Activated gamma-delta T cell treated with Interleukin-2 at 50 U/mL for 16 hours (primary cell): ENCODE measurements around the gene PIM1.
"Not testable (repeated sequence)": the region's sequence is repeated elsewhere in the genome, so short reads cannot be mapped to it uniquely, and the experiment has no call there.

Experiments used
- DNase-seq: peaks from one replicate; pipeline ENCODE4 v3.0.0-alpha.2; 2020

PIM1 gene

DNA sequence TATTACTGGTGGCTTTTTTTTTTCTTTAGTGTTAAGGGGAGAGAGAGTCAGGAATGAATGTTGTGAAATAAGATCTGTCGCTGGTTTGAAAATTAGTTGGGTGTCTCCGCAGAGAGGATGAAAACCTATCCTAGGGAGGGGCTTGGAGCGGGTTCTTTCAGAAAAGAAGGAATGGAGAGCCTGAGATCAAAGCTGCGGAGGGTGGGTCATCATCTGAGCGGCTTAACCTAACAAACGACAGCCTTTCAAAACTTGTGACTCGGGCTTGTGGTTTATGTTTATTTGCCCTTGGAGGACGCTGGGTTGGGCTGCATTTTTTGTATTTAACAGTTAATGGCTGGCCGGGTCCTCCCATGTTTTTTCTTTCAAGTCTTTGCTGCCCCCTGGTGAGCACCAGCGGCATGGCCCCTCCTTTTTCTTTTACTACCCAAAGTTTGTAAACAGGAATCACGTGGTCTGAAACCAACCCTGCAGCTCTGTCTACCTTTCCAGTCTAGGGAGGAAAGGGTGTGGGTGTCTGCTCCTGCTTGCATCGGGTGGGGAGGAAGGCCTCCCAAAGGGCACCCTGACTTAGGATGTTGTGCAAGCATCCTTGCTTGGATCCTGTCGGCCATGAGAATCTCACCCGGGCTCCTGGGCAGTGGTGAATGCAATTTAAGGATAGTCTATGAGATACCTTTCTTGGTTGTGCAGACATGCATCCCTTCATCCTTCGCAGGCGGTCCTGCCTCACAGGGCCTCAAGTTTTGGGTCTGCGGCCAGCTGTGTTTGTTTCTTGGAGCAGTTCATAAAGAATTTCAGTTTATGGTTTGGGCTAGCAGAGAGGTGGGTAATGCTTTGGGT is 2.2 kb downstream of the PIM1 start:
- DNase-seq, result peak; percentile 93

DNA sequence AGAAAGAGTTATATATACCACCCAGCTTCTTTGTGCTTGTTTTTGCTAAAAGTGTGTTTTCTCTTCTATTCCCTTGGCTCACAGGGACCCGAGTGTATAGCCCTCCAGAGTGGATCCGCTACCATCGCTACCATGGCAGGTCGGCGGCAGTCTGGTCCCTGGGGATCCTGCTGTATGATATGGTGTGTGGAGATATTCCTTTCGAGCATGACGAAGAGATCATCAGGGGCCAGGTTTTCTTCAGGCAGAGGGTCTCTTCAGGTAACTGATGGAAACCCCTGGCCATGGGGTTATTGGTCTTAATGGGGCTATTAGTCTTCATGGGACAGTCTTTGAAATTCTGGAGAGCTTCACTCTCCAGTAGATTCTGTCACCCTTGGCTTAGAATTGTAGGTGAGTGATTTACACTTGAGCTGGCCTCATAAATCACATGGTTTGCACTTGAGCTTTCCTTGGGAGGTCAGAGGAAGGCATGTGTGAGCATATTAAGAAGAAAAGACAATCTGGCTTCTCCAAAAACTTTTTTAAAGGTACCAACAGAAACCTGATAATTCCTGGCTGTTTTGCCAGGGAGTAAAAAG is 3.0 kb downstream of the PIM1 start:
- DNase-seq, result no peak

GRCh38 chr6:37173493-37174195 is 3.7 kb downstream of the PIM1 start:
- DNase-seq, result peak; percentile 37

DNA sequence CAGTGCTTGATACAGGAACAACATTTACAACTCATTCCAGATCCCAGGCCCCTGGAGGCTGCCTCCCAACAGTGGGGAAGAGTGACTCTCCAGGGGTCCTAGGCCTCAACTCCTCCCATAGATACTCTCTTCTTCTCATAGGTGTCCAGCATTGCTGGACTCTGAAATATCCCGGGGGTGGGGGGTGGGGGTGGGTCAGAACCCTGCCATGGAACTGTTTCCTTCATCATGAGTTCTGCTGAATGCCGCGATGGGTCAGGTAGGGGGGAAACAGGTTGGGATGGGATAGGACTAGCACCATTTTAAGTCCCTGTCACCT is 4.2 kb downstream of the PIM1 start:
- DNase-seq, result no peak

GRCh38 chr6:37174515-37175331 is 4.8 kb downstream of the PIM1 start:
- DNase-seq, result no peak

- no peak for DNase-seq
These were observed 5.6 kb downstream of the PIM1 start for GRCh38 chr6:37175332-37176267.

DNA sequence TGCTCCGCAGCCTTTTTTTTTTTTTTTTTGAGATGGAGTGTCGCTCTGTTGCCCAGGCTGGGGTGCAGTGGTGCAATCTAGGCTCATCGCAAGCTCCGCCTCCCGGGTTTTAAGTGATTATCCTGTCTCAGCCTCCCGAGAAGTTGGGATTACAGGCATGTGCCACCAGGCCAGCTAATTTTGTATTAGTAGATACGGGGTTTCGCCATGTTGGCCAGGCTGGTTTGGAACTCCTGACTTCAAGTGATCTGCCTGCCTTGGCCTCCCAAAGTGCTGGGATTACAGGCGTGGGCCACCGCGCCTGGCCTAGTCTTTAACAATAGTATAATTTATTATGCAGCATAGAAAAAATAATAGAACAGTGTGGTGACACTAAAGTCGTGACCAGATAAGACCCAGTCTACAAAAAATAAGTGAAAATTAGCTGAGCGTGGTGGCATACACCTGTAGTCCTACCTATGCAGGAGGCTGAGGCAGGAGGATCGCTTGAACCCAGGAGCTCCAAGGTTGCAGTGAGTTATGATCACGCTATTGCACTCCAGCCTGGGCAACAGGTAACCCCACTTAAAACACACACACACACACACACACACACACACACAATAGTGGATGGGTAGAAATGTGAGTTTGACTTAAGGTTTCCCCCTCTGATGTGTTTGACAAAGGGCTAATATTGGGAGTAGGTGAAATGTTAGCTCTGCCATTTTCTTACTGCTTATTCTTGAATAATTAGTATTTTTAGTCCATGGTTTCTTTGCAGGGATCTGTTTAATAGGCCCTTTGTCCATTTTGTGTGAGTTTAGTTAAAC is 6.5 kb downstream of the PIM1 start:
- DNase-seq, result no peak

DNA sequence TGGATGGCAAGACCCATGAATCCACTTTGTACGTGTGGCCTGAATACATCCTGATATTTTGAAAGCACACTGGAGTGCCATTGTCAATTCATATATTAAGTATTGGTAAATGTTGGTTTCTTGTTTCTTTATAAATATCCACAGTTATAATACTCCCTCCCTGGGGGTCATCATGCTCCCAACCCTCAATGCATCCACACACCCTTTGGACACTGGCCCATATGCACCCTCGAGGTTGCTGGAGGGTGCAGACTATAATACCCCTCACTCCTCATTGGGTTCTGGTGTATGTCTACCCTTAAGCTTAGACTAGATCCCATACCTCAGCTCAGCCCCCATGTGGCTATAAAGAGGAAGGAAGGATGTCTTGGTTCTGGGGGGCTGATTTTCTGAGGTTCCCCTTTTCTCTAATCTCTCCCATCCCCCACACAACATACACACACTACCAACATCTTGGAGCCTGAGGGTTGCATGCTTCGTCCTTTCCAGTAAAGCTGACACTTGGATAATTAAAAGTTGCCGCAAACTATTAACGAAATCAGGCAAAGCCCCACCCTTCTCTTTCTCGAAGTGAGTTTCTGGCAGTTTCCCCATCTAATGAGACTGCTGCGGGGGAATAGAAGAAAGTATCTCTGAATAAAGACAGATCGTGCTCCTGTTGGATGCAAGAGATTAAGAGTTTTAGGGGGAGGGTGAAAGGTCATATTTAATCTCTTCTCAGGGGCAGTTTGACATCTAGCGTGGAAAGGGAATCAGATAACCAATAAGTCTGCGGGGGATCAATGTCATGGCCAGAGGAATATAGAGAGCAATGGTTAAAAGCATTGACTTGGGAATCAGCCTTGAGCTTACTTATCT is 7.4 kb downstream of the PIM1 start:
- DNase-seq, result no peak

DNA sequence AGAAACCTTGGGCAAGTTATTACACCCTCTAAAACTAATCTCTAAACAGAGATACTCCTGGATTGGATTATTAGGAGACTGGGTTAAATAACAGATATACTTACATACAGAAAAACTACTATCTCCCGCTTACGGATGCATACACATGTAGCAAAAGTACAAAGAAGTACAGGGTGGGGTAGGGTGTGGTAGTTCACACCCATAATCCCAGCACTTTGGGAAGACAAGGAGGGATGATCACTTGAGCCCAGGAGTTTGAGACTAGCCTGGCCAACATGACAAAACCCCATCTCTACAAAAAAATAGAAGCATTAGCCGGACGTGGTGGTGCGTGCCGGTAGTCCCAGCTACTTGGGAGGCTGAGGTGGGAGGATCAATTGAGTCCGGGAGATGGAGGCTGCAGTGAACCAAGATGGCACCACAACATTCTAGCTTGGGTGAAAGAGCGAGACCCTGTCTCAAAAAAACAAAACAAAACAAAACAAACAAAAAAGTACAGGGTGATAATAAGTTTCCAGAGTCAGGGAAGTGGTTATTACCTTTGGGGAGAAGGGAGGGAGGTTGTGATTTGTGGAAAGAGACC is 8.1 kb downstream of the PIM1 start:
- DNase-seq, result no peak

- no peak for DNase-seq
These were observed 10.1 kb downstream of the PIM1 start for GRCh38 chr6:37180075-37180474.

- DNase-seq, result not testable (repeated sequence)
These were observed 10.7 kb downstream of the PIM1 start for GRCh38 chr6:37180610-37181009.

- DNase-seq, result peak; percentile 72
These were observed 13.0 kb downstream of the PIM1 start for GRCh38 chr6:37182736-37183590.

GRCh38 chr6:37185949-37186720 is 16.2 kb downstream of the PIM1 start:
- not testable (repeated sequence) for DNase-seq

DNA sequence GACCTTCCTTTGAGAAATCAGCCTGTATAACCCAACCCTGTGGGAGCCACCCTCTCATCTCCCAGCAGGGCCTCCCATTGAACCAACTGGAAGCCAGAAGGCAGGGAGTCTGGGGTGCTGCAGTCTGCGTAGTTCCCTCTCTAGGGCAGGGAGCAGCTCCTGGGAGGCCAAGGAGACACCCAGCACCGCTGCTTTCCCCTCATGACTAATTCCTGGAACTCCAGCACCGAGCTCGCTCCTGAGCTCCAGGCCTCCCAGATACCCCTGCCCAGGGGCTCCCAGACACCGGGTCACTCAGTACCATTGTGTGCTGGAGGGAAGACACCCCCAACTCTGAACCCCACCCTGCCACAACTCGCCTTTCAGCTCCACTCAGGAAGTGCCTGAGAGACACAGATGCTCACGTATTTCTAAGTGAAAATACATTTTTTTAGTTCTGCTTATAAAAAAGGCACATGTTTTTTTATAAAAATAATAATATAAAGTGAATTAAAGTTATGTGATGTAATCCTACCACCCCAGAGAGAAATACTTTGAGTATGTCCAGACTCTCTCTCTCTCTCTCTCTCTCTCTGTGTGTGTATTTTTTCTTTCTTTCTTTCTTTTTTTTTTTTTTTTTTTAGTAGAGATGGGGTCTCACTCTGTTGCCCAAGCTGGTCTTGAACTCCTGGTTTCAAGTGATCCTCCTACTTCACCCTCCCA is 17.5 kb downstream of the PIM1 start:
- no peak for DNase-seq

- DNase-seq, result no peak
These were observed 19.1 kb downstream of the PIM1 start for GRCh38 chr6:37188962-37189510.

DNA sequence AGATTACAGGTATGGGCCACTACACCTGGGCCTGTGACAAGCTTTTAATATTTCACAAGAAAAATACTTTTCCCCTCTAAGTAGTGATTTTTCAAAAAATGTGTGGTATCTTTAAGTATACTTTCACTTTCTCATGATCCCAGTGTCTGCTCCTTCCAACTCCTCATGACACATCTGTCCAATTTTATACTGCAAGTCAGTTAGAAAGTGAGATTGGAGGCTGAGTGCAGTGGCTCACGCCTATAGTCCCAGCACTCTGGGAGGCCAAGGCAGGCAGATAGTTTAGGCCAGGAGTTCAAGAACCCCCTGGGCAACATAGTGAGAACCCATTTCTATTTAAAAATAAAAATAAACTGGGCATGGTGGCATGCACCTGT is 20.2 kb downstream of the PIM1 start:
- no peak for DNase-seq

DNA sequence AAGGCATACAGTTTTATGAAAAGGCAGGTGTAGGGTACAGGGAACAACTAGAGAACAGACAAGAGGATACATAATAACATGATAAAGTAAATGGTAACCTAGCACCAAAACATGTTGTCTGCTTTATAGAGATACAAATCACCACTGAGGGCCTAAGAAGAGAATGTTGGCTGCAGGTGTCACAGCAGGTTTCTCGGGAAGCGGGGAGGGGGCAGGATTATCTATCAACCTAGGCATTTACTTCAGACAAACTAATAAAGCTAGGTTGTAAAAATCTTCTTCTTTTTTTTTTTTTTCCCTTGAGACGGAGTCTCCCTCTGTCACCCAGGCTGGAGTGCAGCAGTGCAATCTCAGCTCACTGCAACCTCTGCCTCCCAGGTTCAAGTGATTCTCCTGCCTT is 22.7 kb downstream of the PIM1 start:
- DNase-seq, result no peak
